Esophagus (tissue), 2 donors: ENCODE data around the gene ARPC5L. TPM values are rescaled to one million over a fixed set of nuclear protein-coding genes. Genes with fewer than 3 reads are reported as not detected.
"Not testable (repeated sequence)": the region's sequence is repeated elsewhere in the genome, so short reads cannot be mapped to it uniquely, and the experiment has no call there.

Source experiments
- H3K27ac ChIP-seq, 2 donors: one replicate each; pipeline ENCODE4 v1.5.1; 2013; ENCODE audit warnings: low read depth in 2 of 2, mild to moderate bottlenecking in 2 of 2, inconsistent platforms in 1 of 2, low read length in 1 of 2, moderate library complexity in 1 of 2
- H3K27me3 ChIP-seq, 2 donors: one replicate each; pipeline ENCODE4 v1.6.1; 2013; ENCODE audit warnings: low read length in 2 of 2, control low read depth in 1 of 2, mild to moderate bottlenecking in 1 of 2; ENCODE audit not compliant: insufficient read depth in 2 of 2, control insufficient read depth in 1 of 2
- H3K36me3 ChIP-seq, 2 donors: one replicate each; pipeline ENCODE4 v1.6.1; 2013; ENCODE audit warnings: low read length in 1 of 2; ENCODE audit not compliant: control insufficient read depth in 2 of 2, insufficient read depth in 2 of 2
- H3K4me1 ChIP-seq, 2 donors: one replicate each; pipeline ENCODE4 v1.6.1; 2013; ENCODE audit warnings: low read length in 1 of 2; ENCODE audit not compliant: control insufficient read depth in 2 of 2, insufficient read depth in 2 of 2
- H3K4me3 ChIP-seq, 2 donors: one replicate each; pipeline ENCODE4 v1.5.1; 2013; ENCODE audit warnings: low read length in 2 of 2, mild to moderate bottlenecking in 2 of 2, low read depth in 1 of 2, moderate library complexity in 1 of 2
- H3K9me3 ChIP-seq, 2 donors: one replicate each; pipeline ENCODE4 v1.6.1; 2013; ENCODE audit warnings: mild to moderate bottlenecking in 2 of 2, low read depth in 1 of 2, low read length in 1 of 2, moderate library complexity in 1 of 2; ENCODE audit not compliant: control insufficient read depth in 2 of 2, insufficient read depth in 1 of 2
- WGBS, 2 donors: extraction: QIAGEN DNeasy Blood & Tissue Kit; methylation state at CpG; one replicate each; pipeline ENCODE4 v1.1.7; 2013; 5-methylcytosine and 5-hydroxymethylcytosine counted together
- polyA plus RNA-seq, 2 donors: library from polyadenylated mRNA; stranded (reverse); fragments of 200-250 nt; gene quantifications; one replicate each; pipeline ENCODE4 v1.2.3, GENCODE V29; 2013
- donor health status: healthy with polysubstance abuse.
- donor health status: Bipolar disorder and iron deficiency.

ARPC5L gene
- polyA plus RNA-seq, 2 donors = 30.2 to 64.4 TPM

GRCh38 chr9:124906966-124907365 is 45.0 kb downstream of the ARPC5L start:
- 54 to 75% methylated on average over 1 of the region's 1 CpG for WGBS, 2 donors
- H3K27ac ChIP-seq = no peak overlapping the region
- no peaks in the 10 kb centered on the region for H3K9me3 ChIP-seq
- H3K4me3 ChIP-seq = no peak overlapping the region
- peaks cover 5 to 12% of the 10 kb centered on the region in 2 donors for H3K36me3 ChIP-seq
- no peaks in the 10 kb centered on the region for H3K27me3 ChIP-seq
- no peaks in the 10 kb centered on the region for H3K4me1 ChIP-seq

- Histone ChIP-seq H3K9me3 (no peaks in the 10 kb centered on the region), H3K4me1 (no peaks in the 10 kb centered on the region), H3K27ac (no peak overlapping the region), H3K4me3 (no peak overlapping the region), H3K36me3 (peaks cover 8 to 14% of the 10 kb centered on the region in 2 donors), H3K27me3 (no peaks in the 10 kb centered on the region)
- WGBS, 2 donors = 75 to 77% methylated on average over 2 of the region's 2 CpGs
Observed at GRCh38 chr9:124908098-124908497, 46.2 kb downstream of the ARPC5L start.

- Histone ChIP-seq H3K27me3 (no peaks in the 10 kb centered on the region), H3K27ac (no peak overlapping the region), H3K4me3 (no peak overlapping the region), H3K36me3 (peaks cover 8 to 15% of the 10 kb centered on the region in 2 donors), H3K9me3 (no peaks in the 10 kb centered on the region), H3K4me1 (no peaks in the 10 kb centered on the region)
- 90 to 92% methylated on average over 1 of the region's 1 CpG for WGBS, 2 donors
Observed at GRCh38 chr9:124911766-124912165, 49.8 kb downstream of the ARPC5L start.

- H3K4me3 ChIP-seq = no peak overlapping the region
- H3K4me1 ChIP-seq = no peaks in the 10 kb centered on the region
- no peak overlapping the region for H3K27ac ChIP-seq
- WGBS, 2 donors = 89 to 96% methylated on average over 2 of the region's 2 CpGs
- peaks cover 8 to 15% of the 10 kb centered on the region in 2 donors for H3K36me3 ChIP-seq
- no peaks in the 10 kb centered on the region for H3K9me3 ChIP-seq
- H3K27me3 ChIP-seq = no peaks in the 10 kb centered on the region
Observed at GRCh38 chr9:124913378-124913777, 51.4 kb downstream of the ARPC5L start.

- no peaks in the 10 kb centered on the region for H3K9me3 ChIP-seq
- no peak overlapping the region for H3K4me3 ChIP-seq
- no peaks in the 10 kb centered on the region for H3K27me3 ChIP-seq
- 97% methylated on average over 5 of the region's 5 CpGs for WGBS, 2 donors
- no peak overlapping the region for H3K27ac ChIP-seq
- peaks cover 10 to 14% of the 10 kb centered on the region in 2 donors for H3K36me3 ChIP-seq
- no peaks in the 10 kb centered on the region for H3K4me1 ChIP-seq
Observed at GRCh38 chr9:124914753-124915405, 52.9 kb downstream of the ARPC5L start.

GRCh38 chr9:124920394-124920793 is 58.5 kb downstream of the ARPC5L start:
- not testable (repeated sequence) for H3K4me1 ChIP-seq, H3K36me3 ChIP-seq, H3K9me3 ChIP-seq, H3K27ac ChIP-seq, H3K27me3 ChIP-seq, H3K4me3 ChIP-seq
- 76 to 81% methylated on average over 6 of the region's 6 CpGs for WGBS, 2 donors

Other genes starting within 250 kb of the ARPC5L start
- 1 to 10 TPM in 1 of 2 donors, under 1 TPM in 1; 0.68 to 1.4 TPM for gene NR6A1, start 90.8 kb upstream of the ARPC5L start, polyA plus RNA-seq
- gene OLFML2A, start 85.0 kb upstream of the ARPC5L start, polyA plus RNA-seq = 1 to 10 TPM; 3.7 to 5.2 TPM
- gene WDR38, start 8.7 kb upstream of the ARPC5L start, polyA plus RNA-seq = not detected
- 1,000 to 10,000 TPM; 3,603 to 5,640 TPM for gene RPL35, start 173 bp upstream of the ARPC5L start, polyA plus RNA-seq
- gene GOLGA1, start 79.0 kb downstream of the ARPC5L start, polyA plus RNA-seq = 1 to 10 TPM; 5.9 to 6.5 TPM